OCI-LY7 (cell line): Measurements from ENCODE around the gene BGLAP. TPM values are rescaled to one million over a fixed set of nuclear protein-coding genes. Genes with fewer than 3 reads are reported as not detected.

Experiments used
- BruUV-seq: library from RNA; stranded (reverse); fragments of 400-500 nt; replicated peaks from 2 replicates; lab custom pipeline; 2021; lab: Mats Ljungman, UMichigan
- CTCF ChIA-PET: fragments of 300-600 bp; sonication (Branson Sonifier 250); formaldehyde crosslinking; loops from one replicate; lab custom pipeline; 2022; ENCODE audit warnings: antibody characterized with exemption; ENCODE audit not compliant: unreplicated experiment; lab: Charles Lee
- POLR2A ChIA-PET: fragments of 300-600 bp; sonication (Branson Sonifier 250); formaldehyde crosslinking; loops from one replicate; lab custom pipeline; 2022; ENCODE audit warnings: antibody characterized with exemption; lab: Charles Lee
- DNase-seq: peaks from one replicate; pipeline ENCODE4 v3.0.0-alpha.2; 2015; ENCODE audit warnings: low spot score
- H2AFZ ChIP-seq: fragments of 200-600 bp; sonication (generic), shearing (Covaris generic); 2 replicates; pipeline ENCODE4 v1.6.1; 2014; ENCODE audit warnings: mild to moderate bottlenecking, antibody characterized with exemption, low read length, moderate library complexity
- H3K27ac ChIP-seq: fragments of 200-600 bp; sonication (generic); 2 replicates; pipeline ENCODE4 v1.5.1; 2014; ENCODE audit warnings: mixed run types, low read depth, mild to moderate bottlenecking, moderate library complexity, low read length, inconsistent platforms; ENCODE audit not compliant: poor library complexity, severe bottlenecking
- H3K36me3 ChIP-seq: fragments of 200-600 bp; sonication (generic); 2 replicates; pipeline ENCODE4 v1.6.1; 2014; ENCODE audit warnings: mild to moderate bottlenecking, antibody characterized with exemption, low read length, moderate library complexity, mixed read lengths; ENCODE audit not compliant: insufficient read depth
- H3K4me1 ChIP-seq: fragments of 200-600 bp; sonication (generic); 2 replicates; pipeline ENCODE4 v1.5.1; 2014; ENCODE audit warnings: mild to moderate bottlenecking, low read length; ENCODE audit not compliant: insufficient read depth, poor library complexity, severe bottlenecking
- H3K4me2 ChIP-seq: fragments of 200-600 bp; sonication (generic); 2 replicates; pipeline ENCODE4 v1.6.1; 2014; ENCODE audit warnings: mild to moderate bottlenecking, low read length
- H3K4me3 ChIP-seq: fragments of 200-600 bp; sonication (generic); 2 replicates; pipeline ENCODE4 v1.5.1; 2014; ENCODE audit warnings: mild to moderate bottlenecking, low read depth, low read length; ENCODE audit not compliant: poor library complexity, severe bottlenecking
- H3K79me2 ChIP-seq: fragments of 200-600 bp; sonication (generic); 2 replicates; pipeline ENCODE4 v1.6.1; 2016; ENCODE audit warnings: low read depth, mild to moderate bottlenecking, low read length, moderate library complexity, mixed read lengths; ENCODE audit not compliant: insufficient read depth
- H3K9me2 ChIP-seq: fragments of 200-600 bp; sonication (generic); 2 replicates; pipeline ENCODE4 v1.6.1; 2016; ENCODE audit warnings: mild to moderate bottlenecking, low read length, mixed read lengths; ENCODE audit not compliant: insufficient read depth
- H3K9me3 ChIP-seq: fragments of 200-600 bp; sonication (generic); 2 replicates; pipeline ENCODE4 v1.6.1; 2014; ENCODE audit warnings: mild to moderate bottlenecking, mixed run types, low read length, mixed read lengths
- H4K20me1 ChIP-seq: fragments of 200-600 bp; sonication (generic); 2 replicates; pipeline ENCODE4 v1.6.1; 2014; ENCODE audit warnings: mild to moderate bottlenecking, antibody characterized with exemption, low read length, moderate library complexity, mixed read lengths; ENCODE audit not compliant: insufficient read depth
- EZH2phosphoT487 ChIP-seq: fragments of 200-600 bp; sonication (generic); IDR thresholded peaks from 2 replicates; pipeline ENCODE4 v1.6.1; 2018; ENCODE audit warnings: low read depth, borderline replicate concordance, mild to moderate bottlenecking, mixed run types, antibody characterized with exemption, low read length, moderate library complexity, mixed read lengths
- intact Hi-C: fragments of 100-400 bp; cut with micrococcal nuclease; formaldehyde crosslinking; loops from one replicate; pipeline ENCODE4 v1.10.0; 2022; ENCODE audit not compliant: unreplicated experiment
- total RNA-seq, 2 experiments: library from RNA; depleted of rRNA in 1 of 2; stranded (reverse); fragments of >200 nt in 1 of 2; shearing (Covaris generic) in 1 of 2; gene quantifications; 2 replicates each; pipeline ENCODE4 v1.2.3, GENCODE V29; 2014 to 2022
- TF ChIP-seq, protein P1 (sequence below): fragments of 200-600 bp; sonication (generic); conservative IDR thresholded peaks from 2 replicates; pipeline ENCODE4 v1.5.1; 2014; ENCODE audit warnings: mild to moderate bottlenecking, antibody characterized with exemption, low read length, moderate library complexity, mixed read lengths

The BGLAP gene
- total RNA-seq, 2 experiments from 2014 or later = 3.7 to 6.0 TPM

DNA sequence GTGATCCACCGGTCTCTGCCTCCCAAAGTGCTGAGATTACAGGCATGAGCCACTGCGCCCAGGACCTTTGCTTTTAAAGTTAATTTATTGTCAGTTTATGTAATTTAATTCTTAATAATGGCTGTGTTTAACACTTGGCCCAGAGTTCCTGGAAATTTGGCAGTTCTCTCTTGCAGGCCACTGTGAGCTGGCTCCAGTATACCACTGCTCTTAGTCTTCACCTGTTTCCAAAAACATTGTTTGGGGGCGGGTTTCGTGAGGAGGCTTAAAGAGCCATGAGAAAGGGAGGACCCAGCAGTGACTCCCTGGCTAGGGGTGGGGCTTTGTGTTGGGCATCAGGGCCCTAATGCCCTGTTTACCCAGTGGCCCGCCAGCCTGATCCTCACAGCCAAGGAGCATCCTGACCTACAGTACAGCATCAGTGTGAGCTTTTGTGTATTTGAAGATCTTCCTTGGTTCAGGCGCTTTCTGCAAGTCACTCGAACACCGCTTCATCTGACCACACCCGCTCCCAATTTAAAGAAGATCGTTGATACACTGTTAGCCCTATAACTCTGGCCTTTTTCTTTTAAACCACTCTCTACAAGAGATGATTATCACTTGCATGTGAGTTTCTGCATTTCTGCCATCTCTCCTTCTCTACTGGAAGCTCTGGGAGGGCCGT, 12.0 kb upstream of the BGLAP start:
- no peaks in the 10 kb centered on the region for H3K9me2 ChIP-seq
- peaks cover 15% of the 10 kb centered on the region for H3K4me1 ChIP-seq
- ChIA-PET CTCF (no interaction called here), POLR2A (interaction anchor here (0.5 kb wide), 1 partner anchor 87 kb away, joined by 3 read pairs; no protein-coding TSS in a partner anchor)
- no peaks in the 10 kb centered on the region for H3K9me3 ChIP-seq
- intact Hi-C loops = loop anchor here (5.0 kb wide), 1 partner anchor 138 kb away; no protein-coding TSS in a partner anchor
- no peak overlapping the region for H3K27ac ChIP-seq
- H3K4me3 ChIP-seq = no peak overlapping the region
- no TSS peak for BruUV-seq
- TF ChIP-seq, protein P1, sequence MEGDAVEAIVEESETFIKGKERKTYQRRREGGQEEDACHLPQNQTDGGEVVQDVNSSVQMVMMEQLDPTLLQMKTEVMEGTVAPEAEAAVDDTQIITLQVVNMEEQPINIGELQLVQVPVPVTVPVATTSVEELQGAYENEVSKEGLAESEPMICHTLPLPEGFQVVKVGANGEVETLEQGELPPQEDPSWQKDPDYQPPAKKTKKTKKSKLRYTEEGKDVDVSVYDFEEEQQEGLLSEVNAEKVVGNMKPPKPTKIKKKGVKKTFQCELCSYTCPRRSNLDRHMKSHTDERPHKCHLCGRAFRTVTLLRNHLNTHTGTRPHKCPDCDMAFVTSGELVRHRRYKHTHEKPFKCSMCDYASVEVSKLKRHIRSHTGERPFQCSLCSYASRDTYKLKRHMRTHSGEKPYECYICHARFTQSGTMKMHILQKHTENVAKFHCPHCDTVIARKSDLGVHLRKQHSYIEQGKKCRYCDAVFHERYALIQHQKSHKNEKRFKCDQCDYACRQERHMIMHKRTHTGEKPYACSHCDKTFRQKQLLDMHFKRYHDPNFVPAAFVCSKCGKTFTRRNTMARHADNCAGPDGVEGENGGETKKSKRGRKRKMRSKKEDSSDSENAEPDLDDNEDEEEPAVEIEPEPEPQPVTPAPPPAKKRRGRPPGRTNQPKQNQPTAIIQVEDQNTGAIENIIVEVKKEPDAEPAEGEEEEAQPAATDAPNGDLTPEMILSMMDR = no peak
- no peak for TF ChIP-seq EZH2phosphoT487
- no peaks in the 10 kb centered on the region for H4K20me1 ChIP-seq
- DNase-seq = no peak
- no peaks in the 10 kb centered on the region for H3K79me2 ChIP-seq
- no peak overlapping the region for H3K4me2 ChIP-seq
- no peak overlapping the region for H2AFZ ChIP-seq
- peaks cover 26% of the 10 kb centered on the region for H3K36me3 ChIP-seq

GRCh38 chr1:156230473-156230837, 11.5 kb upstream of the BGLAP start:
- no peak for TF ChIP-seq EZH2phosphoT487
- TF ChIP-seq, protein P1 = no peak
- Histone ChIP-seq H3K79me2 (no peaks in the 10 kb centered on the region), H3K36me3 (peaks cover 26% of the 10 kb centered on the region), H3K4me3 (no peak overlapping the region), H3K9me3 (no peaks in the 10 kb centered on the region), H3K27ac (no peak overlapping the region), H3K4me2 (no peak overlapping the region), H2AFZ (no peak overlapping the region), H3K9me2 (no peaks in the 10 kb centered on the region), H4K20me1 (no peaks in the 10 kb centered on the region), H3K4me1 (peaks cover 14% of the 10 kb centered on the region)
- ChIA-PET CTCF (no interaction called here), POLR2A (interaction anchor here (0.6 kb wide), 1 partner anchor 93 kb away, joined by 3 read pairs; no protein-coding TSS in a partner anchor)
- intact Hi-C loops = no loop called here
- BruUV-seq = no TSS peak
- DNase-seq = no peak
